GM19240 (cell line): ENCODE measurements around the gene BRD3.

ENCODE experiments used
- DNase-seq: peaks from one replicate; pipeline ENCODE4 v3.0.0; 2011; ENCODE audit warnings: low spot score; ENCODE audit not compliant: insufficient read length

Gene BRD3

DNA sequence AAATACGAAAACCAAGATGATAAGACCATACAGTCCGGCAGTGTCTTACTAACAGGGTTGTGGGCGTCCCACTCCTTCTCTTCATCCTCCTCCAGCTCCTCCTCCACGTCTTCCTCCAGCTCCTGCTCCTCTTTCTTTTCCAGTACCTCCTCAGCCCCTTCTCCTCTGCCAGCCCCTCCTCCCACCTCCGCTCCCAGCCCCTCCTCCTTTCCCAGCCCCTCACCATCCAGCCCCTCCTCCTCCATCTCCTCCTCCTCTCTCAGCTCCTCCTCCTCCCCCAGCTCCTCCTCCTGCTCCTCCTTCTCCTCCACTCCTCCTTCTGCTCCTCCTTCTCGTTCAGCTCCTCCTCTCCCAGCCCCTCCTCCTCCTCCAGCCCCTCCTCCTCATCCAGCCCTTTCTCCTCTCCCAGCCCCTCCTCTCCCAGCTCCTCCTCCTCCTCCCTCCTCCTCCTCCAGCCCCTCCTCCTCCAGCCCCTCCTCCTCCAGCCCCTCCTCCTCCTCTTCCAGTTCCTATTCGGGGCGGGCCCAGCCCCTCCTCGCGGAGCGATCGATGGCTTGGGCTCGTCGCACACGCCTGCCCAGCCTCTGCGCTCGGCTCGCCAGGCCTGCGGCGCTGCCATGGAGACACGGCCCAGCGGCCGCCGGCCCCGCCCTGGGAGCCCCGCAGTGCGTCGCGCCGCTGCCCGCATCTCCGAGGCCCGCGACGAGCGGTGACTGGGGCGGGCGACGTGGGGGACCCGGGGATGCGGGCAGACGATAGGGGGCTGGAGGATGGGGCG, 42.8 kb downstream of the BRD3 start, which contains the start of gene BRD3OS:
BRD3OS (plus strand) TSS at position 654 of the 778 bp plus-strand sequence. CDS start 1,267 bp downstream, outside the sequence.
- DNase-seq, result peak; percentile 91

DNA sequence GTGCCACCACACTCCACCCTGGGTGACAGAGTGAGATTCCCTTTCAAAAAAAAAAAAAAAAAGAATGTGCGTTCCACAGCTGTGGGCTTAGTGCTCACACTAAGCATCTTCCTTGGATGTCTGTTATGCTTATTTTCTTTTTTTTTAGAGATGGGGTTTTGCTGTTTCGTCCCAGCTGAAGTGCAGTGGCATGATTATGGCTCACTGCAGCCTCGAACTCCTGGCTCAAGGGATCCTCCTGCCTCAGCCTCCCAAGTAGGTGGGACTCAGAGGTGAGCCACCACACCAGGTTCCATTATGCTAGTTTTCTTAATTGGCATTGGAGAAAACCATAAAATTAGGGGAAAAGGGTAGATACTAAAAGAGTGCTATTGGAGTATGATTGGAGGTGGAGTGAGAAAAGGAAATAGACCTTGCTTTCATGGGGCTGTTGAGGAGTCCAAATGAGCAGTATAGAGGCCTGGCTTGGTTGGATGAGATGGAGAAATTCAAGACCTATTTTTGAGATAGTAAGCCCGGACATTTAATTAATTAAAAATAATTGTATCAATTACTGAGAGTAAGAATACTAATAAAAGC, 43.5 kb downstream of the BRD3 start:
- DNase-seq, result no peak

DNA sequence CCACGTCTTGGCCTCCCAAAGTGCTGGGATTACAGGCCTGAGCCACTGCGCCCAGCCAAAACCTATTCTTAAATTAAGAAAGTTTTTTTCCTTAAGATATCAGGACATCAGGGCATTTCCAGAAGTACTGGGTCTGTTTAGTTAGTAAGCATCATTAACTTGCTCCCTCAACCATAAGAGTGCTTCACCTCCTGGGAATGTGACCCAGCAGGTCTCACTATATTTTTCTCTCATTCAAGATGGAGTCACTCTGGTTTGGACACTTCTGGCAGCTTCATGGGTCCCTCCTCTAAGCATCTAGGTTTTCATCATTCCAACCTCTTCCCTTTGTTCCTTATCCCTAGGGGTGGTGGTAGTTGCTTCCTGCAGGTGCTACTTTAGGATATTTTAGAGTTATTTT, 52.9 kb downstream of the BRD3 start:
- DNase-seq, result no peak

DNA sequence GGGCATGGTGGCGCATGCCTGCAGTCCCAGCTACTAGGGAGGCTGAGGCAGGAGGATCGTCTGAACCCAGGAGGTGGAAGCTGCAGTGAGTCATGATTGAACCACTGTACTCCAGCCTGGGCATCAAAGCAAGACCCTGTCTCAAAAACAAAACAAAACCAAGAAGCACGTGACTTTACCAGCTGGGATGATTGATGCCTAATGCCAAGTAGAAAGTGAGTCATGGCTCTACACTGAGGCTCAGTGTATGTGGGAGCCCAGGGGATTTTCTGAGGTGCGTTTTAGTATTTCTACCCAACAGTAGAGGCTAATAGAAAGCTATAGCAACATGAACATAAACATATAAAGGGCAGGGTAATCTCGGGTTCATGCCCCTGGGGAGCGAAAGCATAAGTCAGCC, 56.4 kb downstream of the BRD3 start:
- DNase-seq, result no peak

DNA sequence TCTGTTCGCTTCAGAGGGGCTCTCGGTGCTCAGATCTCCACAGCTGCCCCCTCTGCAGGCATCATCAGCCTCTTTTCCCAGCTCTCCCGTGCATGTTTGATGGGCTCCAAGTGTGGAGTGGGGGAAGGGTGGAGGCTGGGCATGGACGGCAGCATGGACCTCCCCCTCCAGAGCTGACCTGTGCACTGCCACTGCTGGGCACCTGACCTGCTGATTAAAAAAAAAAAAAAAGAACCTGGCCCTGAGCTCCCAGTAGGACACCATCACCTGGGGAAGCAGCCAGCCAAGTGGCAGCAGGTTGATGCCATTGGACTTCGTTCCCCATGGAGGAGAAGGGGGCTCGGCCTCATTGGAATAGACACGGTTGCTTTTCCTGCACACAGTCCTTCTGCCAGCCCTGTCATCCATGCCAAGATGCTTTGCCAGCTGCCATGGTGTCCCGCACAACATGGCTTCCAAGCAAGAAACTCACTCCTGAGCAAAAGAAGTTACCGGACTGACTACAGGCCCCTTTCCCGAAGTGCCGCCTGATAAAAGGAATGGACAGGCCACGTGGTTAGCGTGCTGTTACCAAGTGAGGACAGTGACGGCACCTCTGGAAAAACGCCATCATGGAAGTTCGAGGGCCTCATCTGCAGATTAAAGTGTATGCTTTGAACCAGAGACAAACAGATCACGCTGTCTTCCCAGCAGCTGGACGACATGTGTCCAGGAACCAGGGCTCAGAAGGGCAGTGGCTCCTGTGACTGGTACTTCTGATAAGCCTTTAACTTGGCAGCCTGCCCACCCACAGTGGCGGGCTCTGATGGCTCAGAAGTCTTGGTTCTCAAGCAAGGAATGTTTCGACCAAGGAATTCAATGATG, 57.3 kb downstream of the BRD3 start:
- DNase-seq, result no peak

DNA sequence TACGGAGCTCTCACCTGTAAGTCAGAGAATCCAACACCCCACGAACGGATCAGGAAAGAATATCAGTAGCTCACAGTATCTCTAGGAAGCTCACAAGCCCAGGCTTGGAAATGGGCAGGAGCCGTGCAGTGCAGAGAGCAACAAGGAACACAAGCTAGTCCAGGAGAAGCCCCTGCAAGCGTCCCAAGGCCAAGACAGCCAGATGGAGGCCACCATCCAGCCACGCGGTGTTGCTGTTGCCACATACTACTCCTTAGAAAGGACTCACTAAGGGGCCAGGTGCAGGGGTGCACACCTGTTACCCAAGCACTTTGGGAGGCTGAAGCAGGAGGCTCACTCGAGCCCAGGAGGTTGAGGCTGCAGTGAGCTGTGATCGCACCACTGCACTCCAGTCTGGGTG, 60.3 kb downstream of the BRD3 start:
- no peak for DNase-seq

DNA sequence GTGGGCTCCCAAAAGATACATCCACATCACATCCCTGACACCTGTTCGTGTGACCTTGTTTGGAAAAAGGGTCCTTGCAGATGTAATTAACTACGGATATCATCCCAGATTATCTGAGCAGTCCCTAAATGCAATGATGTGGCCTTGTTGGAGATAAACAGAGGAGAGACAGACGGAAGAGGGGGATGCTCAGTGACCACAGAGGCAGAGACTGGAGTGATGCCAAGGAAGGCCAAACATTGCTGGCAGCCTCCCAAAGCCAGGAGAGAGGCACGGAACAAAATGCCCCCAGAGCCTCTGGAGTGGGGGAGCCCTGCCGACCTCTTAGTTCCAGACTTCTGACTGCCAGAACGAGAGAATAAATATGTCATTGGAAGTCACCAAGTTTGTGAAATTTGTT, 60.7 kb downstream of the BRD3 start:
- no peak for DNase-seq

DNA sequence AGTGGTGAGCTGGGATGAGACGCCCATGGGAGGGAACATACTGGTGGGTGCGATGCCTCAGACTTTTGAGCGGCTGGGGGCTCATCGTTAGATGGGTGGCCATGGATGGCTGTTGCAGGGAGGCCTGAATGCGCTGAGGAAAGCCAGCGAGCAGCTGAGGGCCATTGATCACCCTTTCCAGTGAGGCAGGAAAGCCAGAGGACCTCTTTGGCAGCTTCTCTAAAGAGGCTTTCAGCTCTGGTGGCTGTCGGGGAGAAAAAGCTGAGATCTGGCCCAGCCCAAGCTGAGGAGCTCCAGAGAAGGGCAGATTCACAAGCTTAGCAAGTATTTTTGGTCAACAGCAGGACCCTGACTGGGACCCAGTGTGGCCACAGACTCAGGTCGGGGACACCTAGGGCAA, 62.4 kb downstream of the BRD3 start:
- DNase-seq, result no peak

DNA sequence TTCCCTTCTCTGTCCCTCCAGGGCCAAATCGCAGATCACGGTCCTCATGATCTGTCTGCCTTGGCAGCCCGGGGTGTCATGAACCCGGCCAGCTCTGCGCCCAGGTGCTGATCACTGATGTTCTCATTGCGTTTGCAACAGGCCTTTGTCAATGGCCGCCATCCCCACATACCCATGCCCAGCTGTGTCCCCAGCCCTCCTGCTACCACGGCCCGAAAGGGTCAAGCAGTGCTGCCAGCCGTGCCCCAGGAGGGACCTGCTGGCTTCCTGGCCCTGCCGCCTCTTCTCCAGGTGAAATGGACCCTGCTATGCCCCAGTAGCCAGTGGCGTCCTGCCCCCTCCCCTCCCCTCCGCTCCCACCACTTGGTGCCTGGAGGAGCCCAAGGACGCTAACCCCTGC, 62.9 kb downstream of the BRD3 start:
- no peak for DNase-seq

DNA sequence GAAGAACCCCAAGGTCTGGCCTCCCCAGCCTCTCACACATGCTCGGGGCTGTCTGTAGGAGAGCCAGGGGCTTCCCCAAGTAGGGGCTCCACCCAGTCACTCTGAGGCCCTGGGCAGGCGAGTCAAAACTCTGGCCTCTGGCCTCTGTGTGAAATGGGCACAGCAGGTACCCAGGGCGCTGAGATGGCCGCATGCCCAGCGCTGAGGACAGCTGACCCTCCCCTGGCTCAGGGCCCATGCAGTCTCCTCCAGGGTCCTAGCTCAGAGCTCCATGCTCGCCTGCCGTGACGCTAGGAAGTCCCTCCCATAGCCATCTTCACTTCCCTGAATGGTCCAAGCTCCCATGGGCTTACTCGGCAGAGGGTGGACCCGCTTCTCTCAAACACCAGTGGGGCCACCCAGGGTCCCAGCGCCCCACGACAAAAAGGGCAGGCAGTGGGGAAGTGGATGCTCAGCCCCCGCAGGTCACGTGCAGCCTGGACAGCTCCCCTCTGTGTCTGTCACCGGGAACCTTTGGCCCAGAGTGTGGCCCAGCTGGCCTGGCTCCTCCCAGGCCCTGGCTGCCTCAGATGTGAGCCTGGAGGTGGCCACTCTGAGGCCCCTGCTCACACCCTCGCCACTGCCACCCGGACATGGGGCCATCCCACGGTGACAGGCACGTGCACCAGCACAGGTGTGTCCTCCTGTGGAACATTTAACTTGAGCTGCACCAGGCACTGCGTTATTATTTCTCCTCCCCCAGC, 63.5 kb downstream of the BRD3 start:
- no peak for DNase-seq

DNA sequence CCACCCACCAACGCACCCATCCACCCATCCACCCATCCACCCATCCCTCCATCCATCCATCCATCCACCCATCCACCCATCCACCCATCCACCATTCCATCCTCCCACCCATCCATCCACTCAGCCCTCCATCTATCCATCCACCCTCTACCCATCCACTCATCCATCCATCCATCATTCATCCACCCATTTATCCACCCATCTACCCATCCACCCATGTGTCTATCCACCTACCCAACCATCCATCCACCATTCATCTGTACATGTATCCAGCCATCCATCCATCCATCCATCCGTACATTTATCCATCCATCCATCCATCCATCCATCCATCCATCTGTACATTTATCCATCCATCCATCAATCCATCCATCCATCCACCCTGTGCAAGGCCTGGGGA, 64.6 kb downstream of the BRD3 start:
- no peak for DNase-seq

DNA sequence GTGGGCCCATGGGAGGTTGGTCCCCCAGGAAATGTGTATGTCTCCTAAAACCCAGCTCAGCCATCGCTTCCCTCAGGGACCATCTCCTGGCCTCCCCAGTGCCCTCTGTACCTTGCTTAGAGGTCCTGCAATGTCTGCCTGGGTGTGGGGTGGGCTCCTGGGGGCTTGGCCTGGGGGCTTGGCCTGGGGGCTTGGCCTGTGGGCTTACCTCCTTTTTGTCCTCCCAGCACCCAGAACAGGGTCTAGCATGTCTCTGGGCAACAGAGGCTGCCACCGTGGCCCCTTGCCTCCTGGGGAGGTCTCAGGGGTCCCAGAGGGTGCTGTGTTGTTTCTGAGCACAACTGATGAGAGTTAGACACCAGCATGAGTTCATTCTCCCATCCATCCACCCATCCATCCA, 65.0 kb downstream of the BRD3 start:
- no peak for DNase-seq

DNA sequence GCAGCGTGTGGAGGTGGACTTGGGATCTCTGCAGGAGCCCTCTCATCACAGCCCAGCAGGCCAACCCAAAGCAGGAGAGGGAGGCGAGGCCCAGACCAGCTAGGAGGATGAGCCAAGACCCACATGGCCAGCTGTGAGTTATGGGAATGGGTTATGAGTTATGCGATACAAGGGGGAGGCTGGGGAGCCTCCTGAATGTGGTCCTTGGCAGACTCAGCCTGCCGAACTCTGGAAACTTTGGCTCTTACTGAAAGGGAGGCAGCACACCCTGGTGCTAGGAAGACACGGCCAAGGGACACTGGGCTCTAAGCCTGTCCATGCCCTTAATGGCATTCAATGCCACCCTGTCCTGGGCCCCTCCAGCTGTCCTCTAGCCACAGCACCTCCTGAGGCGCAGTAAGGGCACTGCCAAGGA, 68.0 kb downstream of the BRD3 start:
- no peak for DNase-seq

DNA sequence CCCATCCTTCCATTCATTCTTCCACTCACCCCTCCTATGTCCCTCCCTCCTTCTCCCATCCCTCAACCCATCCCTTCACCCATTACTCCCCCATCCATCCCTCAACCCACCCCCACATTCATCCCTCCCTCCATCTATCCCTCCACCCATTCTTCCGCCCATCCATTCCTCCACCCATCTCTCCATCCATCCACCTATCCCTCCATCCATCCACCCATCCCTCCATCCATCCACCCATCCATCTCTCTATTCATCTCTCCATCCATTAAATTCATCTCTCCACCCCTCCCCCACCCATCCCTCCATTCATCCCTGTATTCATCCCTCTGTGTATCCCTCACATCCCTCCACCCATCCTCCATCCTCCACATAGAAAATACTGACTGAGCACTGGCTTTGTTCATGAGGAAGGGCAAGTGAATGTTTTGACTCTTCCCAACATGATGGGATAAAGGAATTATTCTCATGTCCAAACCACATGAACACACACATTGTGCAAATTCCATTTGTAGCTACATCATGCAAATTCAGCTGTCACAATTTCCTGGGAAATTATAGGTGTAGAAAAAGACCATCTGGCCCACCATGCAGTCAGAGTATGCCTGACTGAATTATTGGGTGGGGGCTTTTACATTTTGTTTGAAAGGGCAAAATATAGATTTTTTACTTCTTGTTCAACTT, 68.8 kb downstream of the BRD3 start:
- DNase-seq, result no peak

DNA sequence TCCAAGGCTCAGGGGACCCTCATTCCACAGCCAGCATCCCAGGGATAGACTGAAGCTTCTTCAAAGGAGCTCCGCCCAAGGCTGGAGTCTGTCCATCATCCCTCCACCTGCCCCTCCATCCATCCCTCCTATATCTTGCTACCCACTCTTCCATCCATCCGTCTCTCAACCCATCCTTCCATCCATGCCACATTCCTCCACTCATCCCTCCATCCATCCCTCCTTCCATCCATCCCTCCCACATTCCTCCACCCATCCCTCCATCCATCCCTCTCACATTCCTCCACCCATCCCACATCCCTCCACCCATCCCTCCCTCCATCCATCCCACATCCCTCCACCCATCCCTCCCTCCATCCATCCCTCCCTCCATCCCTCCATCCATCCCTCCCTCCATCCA, 70.2 kb downstream of the BRD3 start:
- no peak for DNase-seq

DNA sequence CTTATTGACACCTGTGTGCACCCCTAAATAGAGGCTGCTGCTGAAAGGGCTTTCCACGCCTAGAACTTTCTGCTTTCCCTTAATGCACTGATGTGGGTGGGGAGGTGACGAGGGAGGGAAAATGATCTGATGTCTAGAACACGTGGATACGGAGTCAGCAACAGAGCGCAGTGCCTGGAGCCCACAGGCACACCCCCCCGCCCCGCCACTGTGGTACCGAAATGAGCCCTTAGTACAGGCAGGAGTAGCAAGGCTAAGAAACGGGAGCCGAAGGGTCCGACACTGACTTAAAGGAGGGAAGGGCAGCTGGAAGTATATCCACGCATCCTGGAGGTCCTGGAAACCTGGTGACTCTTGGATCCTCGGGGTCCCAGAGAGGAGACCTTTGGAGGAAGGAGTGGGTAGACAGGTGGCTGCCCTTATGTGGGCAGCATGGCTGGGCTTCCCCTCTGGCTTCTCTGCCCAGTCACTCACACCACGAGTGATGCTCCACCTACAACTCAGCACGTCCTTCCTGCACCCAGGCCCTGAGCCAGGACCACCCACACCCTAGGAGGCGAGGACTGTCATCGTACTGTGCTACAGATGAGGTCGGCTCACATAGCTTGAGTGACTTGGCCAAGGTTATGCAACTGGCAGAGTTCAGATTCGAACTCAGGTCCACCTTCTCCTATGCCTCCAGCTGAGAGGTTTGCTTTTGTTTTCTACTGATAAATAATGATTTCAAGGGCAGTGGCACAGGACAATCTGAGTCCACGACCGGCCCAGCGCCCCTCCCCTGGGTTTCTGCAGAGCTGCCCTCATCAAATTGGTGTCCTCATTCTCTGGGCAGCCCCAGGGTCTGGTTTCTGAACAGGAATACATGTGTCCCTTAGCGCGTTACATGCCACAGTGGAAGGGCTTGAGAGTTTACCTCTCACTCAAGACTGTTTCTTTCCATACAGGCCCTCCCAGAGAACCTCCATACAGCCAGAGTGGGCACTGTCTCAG, 71.0 kb downstream of the BRD3 start:
- DNase-seq, result no peak

DNA sequence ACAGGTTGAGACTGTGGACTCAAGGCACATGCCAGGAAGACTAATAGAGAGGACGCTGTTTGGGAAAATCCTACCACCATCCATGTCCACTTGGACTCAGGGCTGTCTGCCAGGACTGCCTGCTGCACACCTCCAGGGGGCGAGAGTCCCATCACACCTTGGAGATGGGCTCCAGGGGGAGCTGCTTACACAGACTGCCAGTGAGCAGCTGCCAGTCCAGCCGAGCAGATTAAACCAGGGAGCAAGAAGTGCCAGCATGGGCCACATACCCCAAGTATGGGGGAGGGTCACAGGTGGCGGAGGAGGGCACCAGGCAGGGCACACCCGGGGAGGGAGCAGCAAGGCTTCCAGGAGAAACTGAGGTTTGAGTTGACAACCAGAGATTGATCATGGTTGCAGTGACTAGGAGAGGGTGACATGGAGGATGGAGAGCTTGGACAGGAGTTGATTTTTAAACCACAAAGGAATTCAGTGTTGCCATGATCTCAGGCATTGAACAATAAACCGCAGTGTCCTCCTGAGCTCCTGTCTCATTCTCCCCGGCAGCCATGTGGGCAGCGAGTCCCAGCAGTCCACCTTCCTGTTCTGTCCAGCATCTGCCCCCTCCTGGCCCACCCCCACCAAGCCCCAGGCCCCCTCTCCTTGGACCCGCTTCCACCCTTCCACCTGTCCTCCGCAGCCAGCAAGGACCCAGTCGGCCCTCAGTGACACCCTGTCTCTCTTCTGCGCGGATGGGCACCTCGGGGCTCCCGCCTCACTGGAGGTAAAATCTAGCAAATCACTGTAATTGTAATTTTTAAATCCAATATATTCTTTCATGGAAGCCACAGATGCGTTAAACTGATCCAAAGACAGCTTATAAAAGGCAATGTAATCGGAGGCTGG, 72.6 kb downstream of the BRD3 start:
- DNase-seq, result no peak

DNA sequence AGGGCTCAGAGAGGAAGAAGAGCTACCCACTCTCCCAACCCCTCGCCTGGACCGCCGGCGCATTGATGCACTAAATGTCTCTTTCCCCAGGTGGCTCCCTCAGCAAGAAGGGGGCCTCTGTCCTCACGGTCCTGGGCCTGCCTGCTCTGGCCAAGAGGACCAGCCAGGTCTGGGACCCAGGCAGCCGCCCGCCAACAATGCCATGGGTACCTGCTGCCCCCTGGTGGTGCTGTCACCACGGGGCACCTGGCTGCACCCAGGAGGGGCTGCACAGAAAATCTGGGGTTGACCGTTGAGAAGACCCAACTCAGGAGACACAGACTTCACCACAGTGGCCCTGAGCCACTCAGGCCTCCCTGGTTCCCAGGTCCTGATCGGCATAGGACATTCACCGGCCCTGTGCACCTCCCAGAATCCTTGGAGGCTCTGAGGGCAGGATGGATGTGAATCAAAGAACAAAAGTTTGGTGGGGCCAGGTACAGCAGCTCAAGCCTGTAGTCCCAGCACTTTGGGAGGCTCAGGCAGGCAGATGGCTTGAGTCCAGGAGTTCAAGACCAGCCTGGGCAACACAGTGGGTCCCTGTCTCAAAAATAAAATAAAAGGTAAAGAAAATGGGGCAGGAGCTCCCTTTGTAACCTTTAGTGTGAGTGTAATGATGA, 73.3 kb downstream of the BRD3 start:
- peak; percentile 89 for DNase-seq
